GM12891 (cell line): ENCODE measurements around the gene UGT1A9.

Experiments used
- PAX5 ChIP-seq: IDR thresholded peaks from 2 replicates; pipeline ENCODE4 v1.6.1; 2011; ENCODE audit warnings: low read length, moderate library complexity, mild to moderate bottlenecking; ENCODE audit not compliant: insufficient read depth, severe bottlenecking
- POLR2A ChIP-seq: IDR thresholded peaks from 2 replicates; pipeline ENCODE4 v1.6.1; 2011; ENCODE audit warnings: low read depth, low read length, control low read depth
- POLR2AphosphoS5 ChIP-seq: IDR thresholded peaks from 2 replicates; pipeline ENCODE4 v1.6.1; 2011; ENCODE audit warnings: low read depth, low read length, control low read depth
- SPI1 ChIP-seq: IDR thresholded peaks from 2 replicates; pipeline ENCODE4 v1.6.1; 2011; ENCODE audit warnings: low read depth, low read length, control low read depth
- TAF1 ChIP-seq: IDR thresholded peaks from 2 replicates; pipeline ENCODE4 v1.6.1; 2011; ENCODE audit warnings: low read depth, low read length, control low read depth

GRCh38 chr2:233764264-233764663 lies 92.6 kb downstream of the UGT1A9 start:
- TF ChIP-seq POLR2A = no peak
- TF ChIP-seq TAF1 = no peak
- TF ChIP-seq POLR2AphosphoS5 = no peak
- no peak for TF ChIP-seq SPI1
- TF ChIP-seq PAX5 = no peak
